WTC11 (cell line): ENCODE measurements around the gene DRC1. TPM values are rescaled to one million over a fixed set of nuclear protein-coding genes. Genes with fewer than 3 reads are reported as not detected.

ENCODE experiments used
- CREM ChIP-seq: sonication (generic); formaldehyde crosslinking; IDR thresholded peaks from 2 replicates; pipeline ENCODE4 v1.8.1; 2022; ENCODE audit warnings: mild to moderate bottlenecking, missing genetic modification reagents, moderate library complexity
- FOXK1 ChIP-seq: sonication (generic); formaldehyde crosslinking; IDR thresholded peaks from 2 replicates; pipeline ENCODE4 v1.8.0; 2022; ENCODE audit warnings: mild to moderate bottlenecking, moderate library complexity, missing genetic modification reagents
- GRHL2 ChIP-seq: fragments of 250-450 bp; sonication (Bioruptor Pico); IDR thresholded peaks from 2 replicates; pipeline ENCODE4 v1.8.0; 2022; ENCODE audit warnings: mild to moderate bottlenecking, moderate library complexity; ENCODE audit not compliant: insufficient replicate concordance, severe bottlenecking
- HMGXB4 ChIP-seq: sonication (generic); formaldehyde crosslinking; IDR thresholded peaks from 2 replicates; pipeline ENCODE4 v1.8.1; 2023; ENCODE audit warnings: mild to moderate bottlenecking, moderate library complexity, missing genetic modification reagents
- IRF2 ChIP-seq: sonication (generic); formaldehyde crosslinking; IDR thresholded peaks from 2 replicates; pipeline ENCODE4 v1.8.0; 2022; ENCODE audit warnings: low read depth, missing genetic modification reagents, borderline replicate concordance
- SP1 ChIP-seq: sonication (generic); formaldehyde crosslinking; conservative IDR thresholded peaks from 2 replicates; pipeline ENCODE4 v1.8.1; 2022; ENCODE audit warnings: missing genetic modification reagents
- STAT6 ChIP-seq: sonication (generic); formaldehyde crosslinking; conservative IDR thresholded peaks from 2 replicates; pipeline ENCODE4 v1.8.1; 2023; ENCODE audit warnings: mild to moderate bottlenecking, low read depth, missing genetic modification reagents, moderate library complexity
- ZNF121 ChIP-seq: sonication (generic); formaldehyde crosslinking; IDR thresholded peaks from 2 replicates; pipeline ENCODE4 v1.8.0; 2023; ENCODE audit warnings: missing genetic modification reagents
- ZNF396 ChIP-seq: fragments of 250-450 bp; sonication (Bioruptor Pico); IDR thresholded peaks from 2 replicates; pipeline ENCODE4 v1.8.0; 2021; ENCODE audit warnings: mild to moderate bottlenecking, moderate library complexity, borderline replicate concordance
- ZNF425 ChIP-seq: fragments of 250-450 bp; sonication (Bioruptor Pico); conservative IDR thresholded peaks from 2 replicates; pipeline ENCODE4 v1.9.0; 2021; ENCODE audit warnings: mild to moderate bottlenecking
- total RNA-seq: library from RNA; stranded (reverse); gene quantifications from 3 replicates; pipeline ENCODE4 v1.2.3, GENCODE V29; 2021
- TF ChIP-seq, protein P1 (sequence below): sonication (generic); formaldehyde crosslinking; IDR thresholded peaks from 2 replicates; pipeline ENCODE4 v1.8.1; 2022; ENCODE audit warnings: mild to moderate bottlenecking, moderate library complexity, missing genetic modification reagents

Gene DRC1
- total RNA-seq, 1 experiment from 2014 or later, result 0.55 TPM

DNA sequence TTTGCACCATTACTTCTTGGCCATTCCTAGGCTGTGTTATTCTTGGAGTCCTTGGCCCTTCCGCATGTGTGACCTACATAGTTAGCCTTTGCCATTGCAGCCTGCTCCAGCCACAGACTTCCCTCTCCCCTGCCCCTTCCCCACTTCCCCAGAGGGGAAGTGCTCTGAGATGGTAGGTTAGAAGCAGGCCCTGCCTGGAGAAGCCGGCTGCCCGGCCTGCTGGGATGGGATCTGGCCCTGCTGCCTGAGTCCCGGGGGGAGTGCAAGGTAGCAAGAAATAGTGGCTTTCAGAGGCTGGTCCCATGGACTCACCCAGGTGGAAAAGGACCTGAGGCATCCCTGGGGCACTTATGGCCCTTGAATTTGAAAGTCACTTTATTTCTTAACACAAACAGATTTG, 104.6 kb downstream of the DRC1 start (continued):
- TF ChIP-seq ZNF425 (CRISPR knock-in tag), result no peak
- TF ChIP-seq IRF2 (CRISPR knock-in tag), result no peak
- TF ChIP-seq HMGXB4 (CRISPR knock-in tag), result no peak
- no peak for TF ChIP-seq GRHL2 (CRISPR knock-in tag)
- TF ChIP-seq CREM (CRISPR knock-in tag), result no peak
- no peak for TF ChIP-seq SP1 (CRISPR knock-in tag)
- no peak for TF ChIP-seq ZNF396 (CRISPR knock-in tag)
- TF ChIP-seq, protein P1, sequence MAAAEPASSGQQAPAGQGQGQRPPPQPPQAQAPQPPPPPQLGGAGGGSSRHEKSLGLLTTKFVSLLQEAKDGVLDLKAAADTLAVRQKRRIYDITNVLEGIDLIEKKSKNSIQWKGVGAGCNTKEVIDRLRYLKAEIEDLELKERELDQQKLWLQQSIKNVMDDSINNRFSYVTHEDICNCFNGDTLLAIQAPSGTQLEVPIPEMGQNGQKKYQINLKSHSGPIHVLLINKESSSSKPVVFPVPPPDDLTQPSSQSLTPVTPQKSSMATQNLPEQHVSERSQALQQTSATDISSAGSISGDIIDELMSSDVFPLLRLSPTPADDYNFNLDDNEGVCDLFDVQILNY (CRISPR knock-in tag), result no peak
- TF ChIP-seq STAT6 (CRISPR knock-in tag), result no peak
- TF ChIP-seq ZNF121 (CRISPR knock-in tag), result no peak
- no peak for TF ChIP-seq FOXK1
- TF ChIP-seq, all 79 proteins: peak for 0

Other genes starting within 250 kb of the DRC1 start
- 17.4 to 18.9 TPM (median 17.6 TPM) in 3 replicates for gene GAREM2, start 228.8 kb upstream of the DRC1 start, total RNA-seq
- gene HADHA, start 157.3 kb upstream of the DRC1 start, total RNA-seq, result 118 to 123 TPM (median 121 TPM) in 3 replicates
- 59.8 to 64.5 TPM (median 60.7 TPM) in 3 replicates for gene HADHB, start 157.0 kb upstream of the DRC1 start, total RNA-seq
- 39.3 to 53.1 TPM (median 45.2 TPM) in 3 replicates for gene SELENOI, start 55.8 kb upstream of the DRC1 start, total RNA-seq
- gene ADGRF3, start 55.1 kb upstream of the DRC1 start, total RNA-seq, result 0.18 to 0.48 TPM (median 0.25 TPM) in 3 replicates
- gene OTOF, start 76.2 kb downstream of the DRC1 start, total RNA-seq, result 0.05 to 0.26 TPM (median 0.07 TPM) in 3 replicates
- gene CIB4, start 239.4 kb downstream of the DRC1 start, total RNA-seq, result not detected in 3 replicates